RWPE2 (cell line): ENCODE measurements around the gene CCDC188.

Experiments
- ATAC-seq: fragments of 200-7000 bp; cut with Tn5 transposase; 3 replicates; pipeline ENCODE4 v1.9.1; 2021; ENCODE audit warnings: low read depth
- DNase-seq: peaks from one replicate; pipeline ENCODE4 v3.0.0-alpha.2; 2020; ENCODE audit warnings: low spot score
- H3K27ac ChIP-seq: fragments of 450-650 bp; 2 replicates; pipeline ENCODE4 v1.5.1; 2017; ENCODE audit warnings: mild to moderate bottlenecking; ENCODE audit not compliant: poor library complexity, severe bottlenecking
- H3K27me3 ChIP-seq: fragments of 250-450 bp; sonication (Bioruptor Pico); 2 replicates; pipeline ENCODE4 v1.5.1; 2021; ENCODE audit warnings: mild to moderate bottlenecking, moderate library complexity; ENCODE audit not compliant: insufficient read depth, poor library complexity, severe bottlenecking
- H3K36me3 ChIP-seq: fragments of 250-450 bp; sonication (Bioruptor Pico); 2 replicates; pipeline ENCODE4 v1.5.1; 2020; ENCODE audit warnings: low read depth, mild to moderate bottlenecking, moderate library complexity
- H3K4me1 ChIP-seq: fragments of 250-450 bp; sonication (Bioruptor Pico); 2 replicates; pipeline ENCODE4 v1.5.1; 2021; ENCODE audit warnings: mild to moderate bottlenecking, moderate library complexity; ENCODE audit not compliant: insufficient read depth, poor library complexity, severe bottlenecking
- H3K4me3 ChIP-seq: fragments of 250-450 bp; sonication (Bioruptor Pico); 2 replicates; pipeline ENCODE4 v1.5.1; 2021; ENCODE audit warnings: mild to moderate bottlenecking, moderate library complexity; ENCODE audit not compliant: severe bottlenecking
- H3K9me3 ChIP-seq: fragments of 250-450 bp; sonication (Bioruptor Pico); 2 replicates; pipeline ENCODE4 v1.5.1; 2021; ENCODE audit warnings: mild to moderate bottlenecking, moderate library complexity; ENCODE audit not compliant: severe bottlenecking
- TF ChIP-seq, protein P1 (sequence below): fragments of 450-650 bp; IDR thresholded peaks from one replicate; pipeline ENCODE4 v1.5.1; 2017; ENCODE audit warnings: mild to moderate bottlenecking, moderate library complexity; ENCODE audit not compliant: poor library complexity, severe bottlenecking

CCDC188 gene

GRCh38 chr22:20138868-20139267 is 12.0 kb downstream of the CCDC188 start:
- Histone ChIP-seq H3K27me3 (no peaks in the 10 kb centered on the region), H3K9me3 (no peaks in the 10 kb centered on the region), H3K36me3 (no peaks in the 10 kb centered on the region; the same call in 1 of the 2 replicates), H3K4me3 (no peak overlapping the region), H3K27ac (no peak overlapping the region), H3K4me1 (no peaks in the 10 kb centered on the region)
- DNase-seq (no peak), ATAC-seq (no peak)
- TF ChIP-seq, protein P1, sequence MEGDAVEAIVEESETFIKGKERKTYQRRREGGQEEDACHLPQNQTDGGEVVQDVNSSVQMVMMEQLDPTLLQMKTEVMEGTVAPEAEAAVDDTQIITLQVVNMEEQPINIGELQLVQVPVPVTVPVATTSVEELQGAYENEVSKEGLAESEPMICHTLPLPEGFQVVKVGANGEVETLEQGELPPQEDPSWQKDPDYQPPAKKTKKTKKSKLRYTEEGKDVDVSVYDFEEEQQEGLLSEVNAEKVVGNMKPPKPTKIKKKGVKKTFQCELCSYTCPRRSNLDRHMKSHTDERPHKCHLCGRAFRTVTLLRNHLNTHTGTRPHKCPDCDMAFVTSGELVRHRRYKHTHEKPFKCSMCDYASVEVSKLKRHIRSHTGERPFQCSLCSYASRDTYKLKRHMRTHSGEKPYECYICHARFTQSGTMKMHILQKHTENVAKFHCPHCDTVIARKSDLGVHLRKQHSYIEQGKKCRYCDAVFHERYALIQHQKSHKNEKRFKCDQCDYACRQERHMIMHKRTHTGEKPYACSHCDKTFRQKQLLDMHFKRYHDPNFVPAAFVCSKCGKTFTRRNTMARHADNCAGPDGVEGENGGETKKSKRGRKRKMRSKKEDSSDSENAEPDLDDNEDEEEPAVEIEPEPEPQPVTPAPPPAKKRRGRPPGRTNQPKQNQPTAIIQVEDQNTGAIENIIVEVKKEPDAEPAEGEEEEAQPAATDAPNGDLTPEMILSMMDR, result no peak

DNA sequence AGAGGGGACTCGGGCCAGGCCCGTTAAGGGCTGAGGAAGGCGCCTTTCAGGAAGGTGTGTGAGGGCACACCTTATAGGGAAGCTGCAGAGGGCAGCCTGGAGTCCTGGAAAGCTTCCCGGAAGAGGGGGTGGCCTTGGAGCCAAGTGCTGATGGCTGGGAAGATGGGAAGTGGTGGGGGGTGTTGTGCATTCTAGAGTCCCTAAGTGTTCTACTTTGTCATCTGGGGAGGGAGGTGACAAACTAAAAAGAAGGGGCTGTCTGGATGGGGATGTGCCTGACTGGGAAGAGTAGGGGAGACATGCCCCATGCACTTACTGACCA is 12.5 kb downstream of the CCDC188 start:
- TF ChIP-seq, protein P1, result no peak
- Histone ChIP-seq H3K4me1 (no peaks in the 10 kb centered on the region), H3K36me3 (no peaks in the 10 kb centered on the region; the same call in 1 of the 2 replicates), H3K27ac (no peak overlapping the region), H3K4me3 (no peak overlapping the region), H3K27me3 (no peaks in the 10 kb centered on the region), H3K9me3 (no peaks in the 10 kb centered on the region)
- DNase-seq (no peak), ATAC-seq (no peak)

DNA sequence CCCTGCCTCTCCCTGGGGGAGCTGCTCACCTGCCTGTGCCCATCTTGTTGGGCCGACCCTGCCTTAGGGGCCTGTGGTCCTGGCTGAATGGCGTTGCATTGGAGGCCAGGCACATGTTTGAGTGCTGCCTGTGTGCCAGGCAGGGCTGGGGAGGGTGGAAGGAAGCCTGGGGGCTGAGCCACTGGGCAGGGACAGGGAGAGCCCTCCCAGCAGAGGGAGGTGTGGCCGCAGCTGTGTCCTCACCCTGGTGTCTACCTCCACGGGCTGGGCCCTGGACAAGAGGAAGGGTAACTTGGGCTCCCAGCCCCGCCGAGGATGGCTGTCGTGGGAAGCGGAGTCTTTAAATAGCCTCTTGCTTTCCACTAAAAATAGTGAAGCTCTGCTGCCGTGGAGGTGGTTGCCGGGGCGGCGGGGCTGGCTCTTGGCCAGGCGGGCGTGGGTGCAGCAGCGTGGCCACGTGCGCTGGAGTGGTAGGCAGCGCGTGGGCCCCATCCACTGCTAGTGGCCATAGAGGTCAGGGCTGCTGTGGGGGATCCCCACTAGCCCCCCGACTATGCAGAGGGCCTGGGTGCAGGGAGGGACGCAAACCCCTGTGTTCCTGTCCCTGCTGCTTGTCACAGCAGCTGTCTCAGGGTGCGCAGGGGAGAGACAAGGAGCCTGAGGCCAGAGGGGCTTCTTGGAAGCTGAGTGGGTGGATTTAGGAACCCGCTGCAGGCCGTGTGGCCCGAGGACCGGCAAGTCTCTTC is 13.0 kb downstream of the CCDC188 start:
- no peaks in the 10 kb centered on the region; the same call in 1 of the 2 replicates for H3K36me3 ChIP-seq
- DNase-seq (no peak), ATAC-seq (no peak)

DNA sequence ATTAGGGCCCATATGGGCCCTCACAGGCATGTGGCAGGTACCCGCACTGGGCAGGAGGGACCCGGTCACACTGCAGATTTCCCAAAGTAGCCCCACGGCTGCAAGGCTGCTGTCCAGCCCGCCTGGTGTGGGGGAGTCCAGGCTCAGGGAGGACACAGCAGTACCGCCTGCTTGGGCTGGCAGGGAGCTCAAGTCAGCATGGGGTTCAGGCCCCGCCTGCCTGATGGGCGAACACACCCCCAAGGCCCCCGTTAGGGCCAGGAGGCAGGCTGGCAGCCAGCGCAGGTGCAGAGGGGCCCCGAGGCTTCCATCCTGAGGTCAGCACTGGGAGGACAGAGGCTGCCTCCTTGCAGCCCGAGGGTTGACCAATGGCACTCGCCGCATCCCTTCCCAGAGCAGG is 13.7 kb downstream of the CCDC188 start:
- no peaks in the 10 kb centered on the region for H3K4me1 ChIP-seq
- H3K27me3 ChIP-seq, result no peaks in the 10 kb centered on the region
- no peak overlapping the region for H3K27ac ChIP-seq
- no peak overlapping the region for H3K4me3 ChIP-seq
- ATAC-seq (no peak), DNase-seq (no peak)
- H3K36me3 ChIP-seq, result no peaks in the 10 kb centered on the region; the same call in 1 of the 2 replicates
- TF ChIP-seq, protein P1, result no peak
- no peaks in the 10 kb centered on the region for H3K9me3 ChIP-seq

More for the DNA sequence above, 13.0 kb downstream of the CCDC188 start:
- TF ChIP-seq, protein P1, result no peak
- Histone ChIP-seq H3K9me3 (no peaks in the 10 kb centered on the region), H3K27ac (no peak overlapping the region), H3K4me3 (no peak overlapping the region), H3K4me1 (no peaks in the 10 kb centered on the region), H3K27me3 (no peaks in the 10 kb centered on the region)

DNA sequence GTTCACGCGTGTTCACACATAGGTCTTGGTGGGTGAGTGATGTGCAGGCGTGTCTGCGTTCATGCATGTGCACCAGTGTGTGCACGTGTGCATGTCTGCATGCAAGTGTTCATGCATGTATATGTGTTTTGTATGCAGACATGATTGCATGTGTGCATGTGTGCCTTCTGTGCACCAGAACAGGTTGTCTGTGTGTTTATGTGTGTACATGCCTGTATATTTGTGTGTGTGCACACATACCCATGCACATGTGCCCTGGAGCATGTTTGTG is 14.3 kb downstream of the CCDC188 start:
- H3K9me3 ChIP-seq, result no peaks in the 10 kb centered on the region
- ATAC-seq (no peak), DNase-seq (no peak)
- TF ChIP-seq, protein P1, result no peak
- no peak overlapping the region for H3K27ac ChIP-seq
- H3K4me3 ChIP-seq, result no peak overlapping the region
- no peaks in the 10 kb centered on the region for H3K4me1 ChIP-seq
- H3K36me3 ChIP-seq, result no peaks in the 10 kb centered on the region; the same call in 1 of the 2 replicates
- H3K27me3 ChIP-seq, result no peaks in the 10 kb centered on the region
